NCI-H2029 treated with DMSO at 0.1 percent for 48 hours (cell line): ENCODE results near the gene PELI2.

Experiments used
- DNase-seq: peaks from one replicate; lab custom pipeline; 2025; lab: John Stamatoyannopoulos, UW

Gene PELI2

DNA sequence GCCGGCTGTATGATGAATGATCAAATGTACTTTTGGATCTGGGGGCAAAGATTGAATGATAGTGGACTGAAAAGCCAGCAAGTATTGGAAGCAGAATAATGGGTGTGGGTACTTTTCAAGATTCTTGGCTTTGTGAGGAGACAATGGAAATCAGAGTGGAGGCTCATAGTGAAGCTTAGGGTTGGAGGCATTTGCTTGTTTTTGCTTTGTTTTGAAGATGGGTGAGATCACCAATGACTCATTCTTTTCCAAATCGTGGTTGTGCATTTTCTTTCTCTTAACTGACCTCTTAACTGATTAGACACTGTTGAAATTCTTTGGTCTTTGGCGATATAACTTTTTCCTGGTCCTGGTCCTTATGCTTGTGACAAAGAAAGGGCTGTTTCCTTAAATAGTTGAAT is 54.4 kb downstream of the PELI2 start:
- no peak for DNase-seq

GRCh38 chr14:56173365-56173922 is 55.2 kb downstream of the PELI2 start:
- no peak for DNase-seq

DNA sequence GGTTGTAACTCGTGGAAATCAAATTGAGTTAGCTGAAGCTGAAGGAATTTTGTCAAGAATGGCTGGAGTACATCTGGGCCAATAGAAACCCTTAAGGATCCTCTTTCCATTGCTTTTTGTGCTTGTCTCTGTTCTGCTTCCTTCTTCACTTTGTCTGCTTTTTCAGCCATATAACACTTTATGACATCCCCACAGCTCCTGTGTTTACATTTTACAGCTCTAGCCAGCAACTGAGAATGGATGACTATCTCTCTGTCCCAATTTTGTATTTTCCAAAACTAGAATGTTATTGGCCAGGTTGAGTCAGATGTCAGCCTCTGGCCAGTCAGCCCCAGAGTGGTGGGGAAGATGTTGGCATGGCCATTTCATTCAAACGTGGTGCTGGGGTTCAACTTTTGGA is 57.6 kb downstream of the PELI2 start:
- DNase-seq = no peak

DNA sequence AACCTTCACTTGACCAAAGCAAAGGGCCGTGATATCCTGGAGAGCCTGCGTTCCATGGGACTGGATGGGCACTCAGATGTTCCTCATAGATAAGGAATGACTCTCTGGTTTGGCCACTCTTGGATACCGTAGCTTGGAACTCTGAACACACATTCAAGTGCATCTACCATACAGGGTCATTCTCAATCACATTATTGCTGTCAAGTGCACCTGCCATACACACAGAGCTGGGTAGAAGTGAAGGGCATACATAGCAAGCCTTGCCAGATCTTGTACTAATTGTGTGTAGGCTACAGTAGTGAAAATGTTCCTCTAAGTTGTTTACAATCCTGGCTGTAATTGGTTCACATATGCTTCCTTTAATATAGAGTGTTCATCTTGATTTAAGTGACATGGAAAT is 58.3 kb downstream of the PELI2 start:
- peak; percentile 93 for DNase-seq

GRCh38 chr14:56177036-56177435 is 58.8 kb downstream of the PELI2 start:
- no peak for DNase-seq

DNA sequence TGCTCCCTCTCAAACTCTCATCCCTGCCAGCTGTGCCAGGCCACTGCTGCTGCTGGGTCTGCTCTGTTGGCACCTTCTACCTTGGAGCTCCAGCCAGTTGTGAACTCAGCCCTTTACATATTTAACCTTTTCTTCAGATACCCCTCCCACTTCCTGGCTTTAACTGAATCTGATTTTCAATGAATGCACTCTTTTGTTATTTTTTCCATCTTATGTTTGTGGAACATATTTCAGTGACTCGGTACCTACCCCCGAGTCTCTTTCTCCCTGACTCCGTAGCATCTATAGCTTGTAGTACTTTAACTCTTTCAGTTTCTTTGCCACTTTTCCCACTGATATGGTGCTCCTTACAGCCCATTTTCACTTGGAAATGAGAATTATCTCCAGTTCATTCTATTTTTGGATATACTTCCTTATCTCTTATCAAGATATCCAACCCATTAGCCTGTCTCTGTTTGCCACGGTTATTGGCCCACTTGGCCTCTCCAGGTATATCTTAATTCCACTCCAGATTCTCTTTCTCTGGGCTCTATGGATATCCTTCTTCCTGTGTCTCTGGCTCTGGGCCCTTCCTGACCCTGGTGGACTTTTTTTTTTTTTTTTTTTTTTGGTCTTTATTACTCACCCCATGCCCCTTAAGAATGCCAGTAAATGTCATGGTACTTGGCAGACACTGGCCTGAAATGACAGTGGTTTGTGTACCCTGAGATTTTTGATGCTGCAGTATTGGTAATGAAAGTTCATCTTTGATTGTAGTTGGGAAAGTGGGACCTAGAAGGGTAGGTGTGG is 62.7 kb downstream of the PELI2 start:
- peak; percentile 77 for DNase-seq

- DNase-seq = peak; percentile 99
Observed at GRCh38 chr14:56181681-56182085, 63.5 kb downstream of the PELI2 start.

DNA sequence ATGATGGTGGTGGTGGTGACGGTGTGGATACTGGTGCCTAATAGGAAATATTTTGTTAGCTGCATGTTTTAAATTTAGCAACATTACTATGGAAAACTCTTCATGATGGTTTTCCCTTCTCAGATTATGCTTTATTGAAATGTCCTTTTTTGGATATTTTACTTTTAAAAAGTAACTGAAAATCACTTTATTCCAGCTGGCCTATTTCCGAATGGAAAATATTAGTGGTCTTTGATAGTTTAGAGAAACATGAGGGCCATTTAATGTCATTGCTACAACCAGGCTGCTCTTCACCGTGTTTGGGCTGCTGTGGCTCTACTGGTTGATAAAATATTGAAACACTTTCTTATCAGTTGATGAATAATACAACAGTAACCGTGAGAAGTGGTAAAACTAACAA is 64.2 kb downstream of the PELI2 start:
- no peak for DNase-seq

DNA sequence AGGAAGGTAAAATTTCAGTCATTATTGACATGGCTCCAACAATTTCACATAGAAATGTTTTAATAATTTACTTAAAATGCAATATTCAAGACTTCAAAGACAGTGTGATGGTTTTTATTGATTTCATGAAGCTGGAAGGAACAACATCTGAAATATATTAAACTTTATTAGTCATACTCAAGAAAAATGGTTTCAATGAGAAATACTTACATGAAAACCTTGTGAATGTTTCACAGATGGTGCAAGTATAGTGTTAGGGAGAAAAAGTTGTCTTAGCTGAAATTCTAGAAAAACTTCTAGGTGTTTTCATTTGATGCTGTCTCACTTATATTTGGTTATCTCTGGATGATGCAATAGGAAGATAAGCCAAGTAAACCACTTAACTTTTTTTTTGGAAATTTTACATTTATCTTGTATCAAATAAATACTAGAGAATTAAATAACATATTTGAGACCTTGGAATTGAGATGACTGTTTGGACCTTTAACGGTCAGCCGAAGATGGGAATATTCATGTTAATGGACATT is 65.5 kb downstream of the PELI2 start:
- DNase-seq = no peak

DNA sequence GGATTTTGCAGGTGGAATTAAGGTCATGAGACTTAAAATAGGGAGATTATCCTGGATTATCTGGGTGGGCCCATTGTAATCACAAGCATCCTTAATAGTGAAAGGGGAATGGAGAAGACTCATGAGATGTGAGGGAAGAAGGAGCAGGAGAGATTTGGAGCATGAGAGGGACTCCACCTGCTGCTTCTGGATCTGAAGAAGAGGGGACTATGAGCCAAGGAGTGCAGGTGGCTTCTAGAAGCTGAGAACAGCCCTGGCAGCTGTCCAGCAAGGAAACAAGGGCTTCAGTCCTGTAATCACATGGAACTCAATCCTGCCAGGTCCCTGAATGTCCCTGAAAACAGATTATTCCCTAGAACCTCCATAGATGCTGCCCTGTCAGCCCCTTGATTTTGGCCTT is 67.8 kb downstream of the PELI2 start:
- DNase-seq = peak; percentile 91

DNA sequence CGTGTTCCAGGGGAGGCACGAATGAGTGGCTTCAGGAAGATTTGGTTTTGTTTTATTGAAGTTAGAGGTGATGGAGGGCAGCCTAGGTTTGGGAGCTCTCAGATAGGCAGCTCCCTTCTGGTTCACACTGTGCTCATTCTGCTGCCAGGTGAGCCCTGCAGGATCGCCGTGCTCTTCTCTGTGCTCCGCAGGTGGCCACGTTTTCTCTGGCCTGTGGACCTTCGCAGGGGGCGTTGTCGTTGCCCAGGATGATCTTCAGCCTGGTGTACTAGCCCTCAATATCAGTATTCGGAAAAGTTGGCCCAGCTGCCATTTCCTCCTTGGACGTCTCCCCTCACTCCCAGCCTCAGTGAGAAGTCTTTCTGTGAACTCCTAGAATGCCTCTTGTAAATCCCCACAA is 69.5 kb downstream of the PELI2 start:
- no peak for DNase-seq

- DNase-seq = no peak
Observed at GRCh38 chr14:56189307-56189706, 71.1 kb downstream of the PELI2 start.

GRCh38 chr14:56193347-56193746 is 75.1 kb downstream of the PELI2 start:
- no peak for DNase-seq

- DNase-seq = no peak
Observed at GRCh38 chr14:56194042-56194441, 75.8 kb downstream of the PELI2 start.

DNA sequence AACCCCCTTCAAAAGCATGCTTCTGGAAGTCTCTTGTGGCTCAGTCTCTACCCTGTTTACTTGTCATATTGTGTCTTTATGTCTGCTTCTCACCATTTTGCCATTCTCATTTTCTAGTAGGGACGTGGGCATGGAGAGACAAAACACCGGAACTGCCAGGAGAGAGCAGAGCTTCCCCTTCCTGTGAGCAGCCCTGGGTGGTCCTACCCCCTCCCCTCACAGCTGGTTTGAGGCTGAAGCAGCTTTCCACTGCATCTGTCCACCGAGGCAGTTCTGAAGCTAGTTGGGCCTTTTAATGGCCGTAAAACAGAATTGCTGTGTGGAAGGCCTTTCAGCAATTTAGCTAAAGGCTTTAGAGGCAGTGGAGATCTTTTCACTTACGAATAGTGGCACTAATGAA is 77.0 kb downstream of the PELI2 start:
- no peak for DNase-seq

DNA sequence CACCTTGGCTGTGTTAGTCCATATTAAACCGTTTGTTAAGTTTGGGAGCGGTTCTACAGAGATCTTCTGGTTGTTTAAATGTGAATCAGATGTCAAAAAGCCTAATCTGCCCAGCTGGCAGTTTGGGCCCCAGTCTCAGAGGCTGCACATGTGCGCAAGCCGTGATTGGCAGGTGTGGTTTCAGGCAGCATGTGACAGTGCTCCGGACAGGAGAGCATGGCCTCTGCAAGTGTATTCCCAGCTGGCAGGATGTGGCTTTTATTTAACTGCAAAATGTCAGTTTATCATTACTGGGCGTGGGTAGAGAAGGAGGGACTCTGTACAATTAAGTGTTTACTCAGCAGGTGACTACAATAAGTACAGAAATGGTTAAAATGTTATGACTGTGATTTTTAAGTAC is 77.5 kb downstream of the PELI2 start:
- peak; percentile 84 for DNase-seq

GRCh38 chr14:56196274-56196673 is 78.1 kb downstream of the PELI2 start:
- DNase-seq = no peak

- DNase-seq = no peak
Observed at GRCh38 chr14:56197150-56197549, 78.9 kb downstream of the PELI2 start.

- no peak for DNase-seq
Observed at GRCh38 chr14:56198438-56198837, 80.2 kb downstream of the PELI2 start.

- DNase-seq = peak; percentile 63
Observed at GRCh38 chr14:56199095-56199981, 81.1 kb downstream of the PELI2 start.

GRCh38 chr14:56199982-56200577 is 81.9 kb downstream of the PELI2 start:
- DNase-seq = no peak

- no peak for DNase-seq
Observed at GRCh38 chr14:56202256-56202655, 84.0 kb downstream of the PELI2 start.
